A549 (cell line): ENCODE data around the gene BAZ1B. TPM values are rescaled to one million over a fixed set of nuclear protein-coding genes. Genes with fewer than 3 reads are reported as not detected.
"Not testable (repeated sequence)": the region's sequence is repeated elsewhere in the genome, so short reads cannot be mapped to it uniquely, and the experiment has no call there.

ENCODE experiments used
- ATAC-seq, 2 experiments: fragments of 200-7000 bp in 1 of 2; fragments of >200 bp in 1 of 2; cut with Nextera tagmentation in 1 of 2; cut with Tn5 transposase in 1 of 2; 3 replicates each; pipeline versions ENCODE4 v1.8.0 to v1.9.1; 2018 to 2020; ENCODE audit warnings: mild to moderate bottlenecking in 1 of 2, moderate library complexity in 1 of 2
- CTCF ChIA-PET: fragments of 300-600 bp; sonication (Branson Sonifier 250); formaldehyde crosslinking; extraction: SDS; loops from one replicate; lab custom pipeline; 2021; ENCODE audit warnings: antibody characterized with exemption, inconsistent platforms; lab: Yijun Ruan, JAX
- POLR2A ChIA-PET: fragments of 350-600 bp; formaldehyde crosslinking; extraction: SDS; loops from one replicate; lab custom pipeline; 2021; ENCODE audit warnings: antibody characterized with exemption, inconsistent platforms; lab: Yijun Ruan, JAX
- DNase-seq, 2 experiments: peaks; one replicate each; pipeline versions ENCODE4 v3.0.0 to v3.0.0-alpha.2; 2011 to 2016; ENCODE audit warnings: low read depth in 1 of 2, low spot score in 1 of 2
- FAIRE-seq: peaks from 2 replicates; lab custom pipeline; 2011; peaks lifted over from hg19 to GRCh38; lab: Jason Lieb, UNC
- H3K27ac ChIP-seq, 2 experiments: fragments of >200 bp; sonication (Bioruptor Twin); formaldehyde crosslinking; 3 replicates each; pipeline ENCODE4 v1.5.1; 2016 to 2017
- H3K4me1 ChIP-seq: fragments of >200 bp; sonication (Bioruptor Twin); formaldehyde crosslinking; 3 replicates; pipeline ENCODE4 v1.6.1; 2016
- H3K4me2 ChIP-seq: fragments of >200 bp; sonication (Bioruptor Twin); formaldehyde crosslinking; 3 replicates; pipeline ENCODE4 v1.6.1; 2016
- H3K4me3 ChIP-seq: fragments of >200 bp; sonication (Bioruptor Twin); formaldehyde crosslinking; 3 replicates; pipeline ENCODE4 v1.5.1; 2016
- H3K9me3 ChIP-seq: fragments of >200 bp; sonication (Bioruptor Twin); formaldehyde crosslinking; 3 replicates; pipeline ENCODE4 v1.6.1; 2016
- CEBPB ChIP-seq, 2 experiments: fragments of >200 bp in 1 of 2; sonication (Bioruptor Twin) in 1 of 2; formaldehyde crosslinking in 1 of 2; IDR thresholded peaks; 2 replicates each; pipeline ENCODE4 v1.6.1; 2012 to 2016
- CHD4 ChIP-seq: fragments of 200-600 bp; sonication (generic); IDR thresholded peaks from 2 replicates; pipeline ENCODE4 v1.6.1; 2016; ENCODE audit warnings: antibody characterized with exemption, mild to moderate bottlenecking, borderline replicate concordance
- EHF ChIP-seq: fragments of 250-450 bp; sonication (Bioruptor Pico); IDR thresholded peaks from 2 replicates; pipeline ENCODE4 v1.5.0; 2020; ENCODE audit warnings: mild to moderate bottlenecking
- FOSL2 ChIP-seq, 2 experiments: fragments of 450-650 bp in 1 of 2; fragments of >200 bp in 1 of 2; sonication (Bioruptor Twin) in 1 of 2; formaldehyde crosslinking; IDR thresholded peaks; 2 replicates each; pipeline versions ENCODE4 v1.5.0 to v1.6.1; 2016 to 2020; ENCODE audit warnings: mild to moderate bottlenecking in 1 of 2, moderate library complexity in 1 of 2
- FOXS1 ChIP-seq: fragments of 250-450 bp; sonication (Bioruptor Pico); IDR thresholded peaks from 2 replicates; pipeline ENCODE4 v1.5.0; 2020; ENCODE audit warnings: mild to moderate bottlenecking, moderate library complexity
- GATA3 ChIP-seq: IDR thresholded peaks from 2 replicates; pipeline ENCODE4 v1.6.1; 2012; ENCODE audit warnings: borderline replicate concordance
- HOXA7 ChIP-seq: fragments of 250-450 bp; sonication (Bioruptor Pico); IDR thresholded peaks from 2 replicates; pipeline ENCODE4 v1.5.0; 2020; ENCODE audit warnings: mild to moderate bottlenecking, moderate library complexity
- HOXB13 ChIP-seq: fragments of 250-450 bp; sonication (Bioruptor Pico); IDR thresholded peaks from 2 replicates; pipeline ENCODE4 v1.5.0; 2020; ENCODE audit warnings: low read depth, mild to moderate bottlenecking, moderate library complexity
- HOXB5 ChIP-seq: fragments of 250-450 bp; sonication (Bioruptor Pico); IDR thresholded peaks from 2 replicates; pipeline ENCODE4 v1.5.0; 2020; ENCODE audit warnings: mild to moderate bottlenecking, moderate library complexity
- JUNB ChIP-seq: fragments of >200 bp; sonication (Bioruptor Twin); formaldehyde crosslinking; IDR thresholded peaks from 2 replicates; pipeline ENCODE4 v1.6.1; 2016
- MAFK ChIP-seq: fragments of 450-650 bp; IDR thresholded peaks from 2 replicates; pipeline ENCODE4 v1.6.1; 2014; ENCODE audit not compliant: partially characterized antibody
- NFE2L2 ChIP-seq: fragments of 150-350 bp; conservative IDR thresholded peaks from 2 replicates; pipeline ENCODE4 v1.6.1; 2014; ENCODE audit warnings: low read length
- NPAS2 ChIP-seq: fragments of 250-450 bp; sonication (Bioruptor Pico); IDR thresholded peaks from 2 replicates; pipeline ENCODE4 v1.8.0; 2022; ENCODE audit warnings: mild to moderate bottlenecking, moderate library complexity, borderline replicate concordance
- NR3C1 ChIP-seq: fragments of >200 bp; sonication (Bioruptor Twin); formaldehyde crosslinking; IDR thresholded peaks from 3 replicates; pipeline ENCODE4 v1.6.1; 2017
- PHF8 ChIP-seq: fragments of 200-600 bp; sonication (generic); IDR thresholded peaks from 2 replicates; pipeline ENCODE4 v1.6.1; 2016; ENCODE audit warnings: low read depth, mild to moderate bottlenecking, antibody characterized with exemption, moderate library complexity, borderline replicate concordance
- POLR2A ChIP-seq: IDR thresholded peaks from 2 replicates; pipeline ENCODE4 v1.6.1; 2012; ENCODE audit warnings: mild to moderate bottlenecking, low read length
- RARB ChIP-seq: fragments of 250-450 bp; sonication (Bioruptor Pico); IDR thresholded peaks from 2 replicates; pipeline ENCODE4 v1.8.0; 2021; ENCODE audit warnings: mild to moderate bottlenecking, moderate library complexity
- RCOR1 ChIP-seq: fragments of 150-350 bp; IDR thresholded peaks from 2 replicates; pipeline ENCODE4 v1.6.1; 2014; ENCODE audit warnings: antibody characterized with exemption, low read length, low read depth
- RFX5 ChIP-seq: fragments of 450-650 bp; IDR thresholded peaks from 2 replicates; pipeline ENCODE4 v1.7.1; 2014; ENCODE audit warnings: antibody characterized with exemption, mild to moderate bottlenecking, moderate library complexity
- RNF2 ChIP-seq: fragments of 200-600 bp; sonication (generic); IDR thresholded peaks from 2 replicates; pipeline ENCODE4 v1.6.1; 2016; ENCODE audit warnings: low read depth, mild to moderate bottlenecking, antibody characterized with exemption, moderate library complexity, borderline replicate concordance
- SREBF2 ChIP-seq: fragments of 450-650 bp; IDR thresholded peaks from 2 replicates; pipeline ENCODE4 v1.6.1; 2014; ENCODE audit warnings: mild to moderate bottlenecking, moderate library complexity
- TFCP2L1 ChIP-seq: fragments of 250-450 bp; sonication (Bioruptor Pico); IDR thresholded peaks from 2 replicates; pipeline ENCODE4 v1.5.0; 2021; ENCODE audit warnings: mild to moderate bottlenecking
- ZC3H11A ChIP-seq: fragments of 450-650 bp; IDR thresholded peaks from 2 replicates; pipeline ENCODE4 v1.6.1; 2014; ENCODE audit warnings: antibody characterized with exemption, mild to moderate bottlenecking
- ZFP36 ChIP-seq: fragments of 450-650 bp; IDR thresholded peaks from 2 replicates; pipeline ENCODE4 v1.6.1; 2014; ENCODE audit warnings: borderline replicate concordance; ENCODE audit not compliant: partially characterized antibody
- WGBS: methylation state at CpG from one replicate; pipeline ENCODE4 v1.1.6; 2017; ENCODE audit errors: missing lambda C conversion rate; 5-methylcytosine and 5-hydroxymethylcytosine counted together
- polyA plus RNA-seq, 4 experiments: library from polyadenylated mRNA; depleted of rRNA in 3 of 4; stranded (reverse); fragments of >200 nt; fragmentation: RNase III in 1 of 4; extraction: RNeasy Plus Mini Kit Qiagen cat#74134 plus additional on column Dnase treatment in 1 of 4; gene quantifications; 2 replicates in 3 of 4; 3 replicates in 1 of 4; pipeline ENCODE4 v1.2.3, GENCODE V29; 2011 to 2017
- TF ChIP-seq, protein P1 (sequence below): fragments of >200 bp; sonication (Bioruptor Twin); formaldehyde crosslinking; IDR thresholded peaks from 2 replicates; pipeline ENCODE4 v1.6.1; 2016
- TF ChIP-seq, protein P2 (sequence below): fragments of 250-450 bp; sonication (Bioruptor Pico); IDR thresholded peaks from 2 replicates; pipeline ENCODE4 v1.5.0; 2021; ENCODE audit warnings: mild to moderate bottlenecking, moderate library complexity, borderline replicate concordance
- TF ChIP-seq, protein P3 (sequence below): fragments of >200 bp; sonication (Bioruptor Twin); formaldehyde crosslinking; IDR thresholded peaks from 3 replicates; pipeline ENCODE4 v1.6.1; 2016
- TF ChIP-seq, protein P4 (sequence below): IDR thresholded peaks from 2 replicates; pipeline ENCODE4 v1.6.1; 2012
- TF ChIP-seq, protein P5 (sequence below): fragments of 250-450 bp; sonication (Bioruptor Pico); IDR thresholded peaks from 2 replicates; pipeline ENCODE4 v1.5.0; 2020; ENCODE audit warnings: low read depth, mild to moderate bottlenecking, moderate library complexity

Gene BAZ1B
- polyA plus RNA-seq, 2 of the 4 experiments (the other 2 are of a cell fraction) = 54.8 to 66.8 TPM

DNA sequence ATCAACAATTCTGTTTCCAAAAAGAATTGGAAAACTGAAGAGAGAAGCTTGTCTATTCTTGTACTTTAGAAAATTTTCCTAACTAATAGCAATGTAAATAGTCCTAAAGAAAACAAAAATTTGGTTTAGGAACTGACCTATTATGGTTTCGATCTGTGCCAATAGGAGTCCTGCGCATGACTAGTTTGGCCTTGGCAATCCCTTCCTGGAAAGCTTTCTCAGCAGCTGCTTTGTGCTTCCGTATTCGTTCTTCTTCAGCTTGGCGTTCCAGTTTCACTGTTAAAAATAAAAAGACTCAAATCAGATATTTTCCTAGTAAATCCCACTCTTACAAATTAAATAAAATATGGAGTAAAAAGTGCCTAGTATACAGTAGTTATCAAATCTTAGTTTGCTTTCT, 51.9 kb downstream of the BAZ1B start:
- 96% methylated on average over 5 of the region's 5 CpGs for WGBS

DNA sequence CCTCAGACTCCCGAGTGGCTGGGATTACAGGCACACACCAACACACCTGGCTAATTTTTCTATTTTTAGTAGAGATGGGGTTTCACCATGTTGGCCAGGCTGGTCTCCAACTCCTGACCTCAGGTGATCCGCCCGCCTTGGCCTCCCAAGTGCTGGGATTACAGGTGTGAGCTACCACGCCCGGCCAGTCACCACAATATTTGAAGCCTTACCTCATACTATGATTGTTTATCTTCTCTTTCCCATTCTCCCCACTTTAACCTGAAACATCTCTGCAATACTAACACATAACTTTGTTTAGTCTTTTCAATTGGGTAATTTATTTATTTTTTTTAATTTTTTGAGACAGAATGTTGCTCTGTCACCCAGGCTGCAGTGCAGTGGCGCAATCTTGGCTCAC, 55.0 kb downstream of the BAZ1B start:
- 95% methylated on average over 6 of the region's 6 CpGs for WGBS

More for the DNA sequence above, 51.9 kb downstream of the BAZ1B start:
- Histone ChIP-seq H3K4me1 (no peaks in the 10 kb centered on the region), H3K9me3 (no peaks in the 10 kb centered on the region)
- ChIA-PET CTCF (interaction anchor here (0.9 to 1.5 kb wide), 2 partner anchors 18 to 21 kb away, joined by 3 to 14 read pairs; no protein-coding TSS in a partner anchor), POLR2A (no interaction called here)
- ATAC-seq = no peak
- FAIRE-seq = no peak
- DNase-seq = no peak
- no peak for TF ChIP-seq POLR2A
- no peak for TF ChIP-seq NR3C1
- TF ChIP-seq RCOR1 = no peak
- no peak for TF ChIP-seq CEBPB (IDR thresholded peaks at IDR 0.05)
- TF ChIP-seq NFE2L2 = no peak
- TF ChIP-seq HOXA7 (CRISPR knock-in tag) = no peak
- TF ChIP-seq JUNB = 0 out of 2 replicates have a peak, but pooled peaks have one; percentile 2
- TF ChIP-seq, all 56 proteins: peak for 1
- H3K4me2 ChIP-seq = no peak overlapping the region
- no peak overlapping the region for H3K27ac ChIP-seq
- no peak overlapping the region for H3K4me3 ChIP-seq

DNA sequence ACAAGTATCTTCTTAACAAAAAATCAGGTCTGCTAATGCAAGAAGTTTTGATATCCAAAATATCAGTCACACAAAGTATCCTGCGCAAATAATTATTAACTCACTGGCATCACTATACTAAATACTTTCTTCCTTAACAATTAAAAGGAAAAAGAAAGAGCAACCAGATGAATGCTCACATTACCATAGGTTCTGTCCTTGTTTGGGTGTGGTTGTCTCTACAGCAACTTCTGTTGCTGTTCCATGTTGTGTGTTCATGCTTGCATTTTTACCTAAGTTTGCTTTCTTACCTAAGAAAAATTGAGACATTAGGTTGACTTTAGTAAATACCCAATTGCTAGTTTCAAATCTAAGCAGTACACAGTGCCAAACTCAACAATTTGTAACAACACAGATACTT, 56.0 kb downstream of the BAZ1B start:
- WGBS = 96% methylated on average over 1 of the region's 1 CpG
- ChIA-PET POLR2A (no interaction called here), CTCF (interaction anchor here (1.7 to 1.8 kb wide), 2 partner anchors 14 to 18 kb away, joined by 3 to 10 read pairs; no protein-coding TSS in a partner anchor)

More for the DNA sequence above, 55.0 kb downstream of the BAZ1B start:
- not testable (repeated sequence) for H3K27ac ChIP-seq, FAIRE-seq, H3K4me2 ChIP-seq, H3K4me3 ChIP-seq, DNase-seq
- CTCF ChIA-PET = interaction anchor here (1.0 to 2.0 kb wide), 2 partner anchors 15 to 54 kb away, joined by 3 to 9 read pairs; no protein-coding TSS in a partner anchor
- TF ChIP-seq CEBPB (IDR thresholded peaks at IDR 0.05) = peak in 1 of 2 experiments; percentile 26; a peak in 1 of 4 replicates
- TF ChIP-seq, all 56 proteins: peak for 1; not testable (repeated sequence) for 55
- H3K4me1 ChIP-seq, H3K9me3 ChIP-seq, POLR2A ChIA-PET, ATAC-seq: not testable (repeated sequence)

DNA sequence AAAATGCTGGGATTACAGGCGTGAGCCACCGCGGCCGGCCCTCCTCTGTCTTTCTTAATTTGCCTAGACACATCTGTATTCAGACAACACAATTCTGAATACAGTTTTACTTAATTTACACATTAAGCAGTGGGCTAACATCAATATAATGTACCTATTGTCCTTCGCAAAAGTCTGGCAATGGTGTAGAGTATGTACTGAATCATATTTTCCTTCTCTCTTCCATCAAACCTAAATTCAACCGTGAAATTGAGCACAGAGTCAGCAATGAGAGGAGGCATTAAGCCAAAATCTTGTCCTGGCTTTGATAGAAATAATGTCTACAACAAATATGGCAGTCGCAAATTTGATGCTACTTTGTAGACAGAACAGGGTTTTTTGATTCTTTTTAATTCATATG, 58.1 kb downstream of the BAZ1B start:
- DNase-seq (no peak), ATAC-seq (no peak), FAIRE-seq (no peak)
- Histone ChIP-seq H3K27ac (no peak overlapping the region), H3K4me3 (no peak overlapping the region), H3K4me1 (no peaks in the 10 kb centered on the region), H3K4me2 (no peak overlapping the region), H3K9me3 (no peaks in the 10 kb centered on the region)
- TF ChIP-seq, protein P1, sequence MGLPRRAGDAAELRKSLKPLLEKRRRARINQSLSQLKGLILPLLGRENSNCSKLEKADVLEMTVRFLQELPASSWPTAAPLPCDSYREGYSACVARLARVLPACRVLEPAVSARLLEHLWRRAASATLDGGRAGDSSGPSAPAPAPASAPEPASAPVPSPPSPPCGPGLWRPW = no peak
- TF ChIP-seq RCOR1 (no peak), MAFK (no peak), ZC3H11A (no peak), TFCP2L1 (CRISPR knock-in tag) (no peak), RARB (CRISPR knock-in tag) (no peak), HOXB5 (CRISPR knock-in tag) (no peak), RFX5 (no peak), NFE2L2 (no peak), ZFP36 (no peak), FOXS1 (CRISPR knock-in tag) (no peak)
- TF ChIP-seq, protein P2, sequence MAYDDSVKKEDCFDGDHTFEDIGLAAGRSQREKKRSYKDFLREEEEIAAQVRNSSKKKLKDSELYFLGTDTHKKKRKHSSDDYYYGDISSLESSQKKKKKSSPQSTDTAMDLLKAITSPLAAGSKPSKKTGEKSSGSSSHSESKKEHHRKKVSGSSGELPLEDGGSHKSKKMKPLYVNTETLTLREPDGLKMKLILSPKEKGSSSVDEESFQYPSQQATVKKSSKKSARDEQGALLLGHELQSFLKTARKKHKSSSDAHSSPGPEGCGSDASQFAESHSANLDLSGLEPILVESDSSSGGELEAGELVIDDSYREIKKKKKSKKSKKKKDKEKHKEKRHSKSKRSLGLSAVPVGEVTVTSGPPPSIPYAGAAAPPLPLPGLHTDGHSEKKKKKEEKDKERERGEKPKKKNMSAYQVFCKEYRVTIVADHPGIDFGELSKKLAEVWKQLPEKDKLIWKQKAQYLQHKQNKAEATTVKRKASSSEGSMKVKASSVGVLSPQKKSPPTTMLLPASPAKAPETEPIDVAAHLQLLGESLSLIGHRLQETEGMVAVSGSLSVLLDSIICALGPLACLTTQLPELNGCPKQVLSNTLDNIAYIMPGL (CRISPR knock-in tag) = no peak
- TF ChIP-seq, protein P3, sequence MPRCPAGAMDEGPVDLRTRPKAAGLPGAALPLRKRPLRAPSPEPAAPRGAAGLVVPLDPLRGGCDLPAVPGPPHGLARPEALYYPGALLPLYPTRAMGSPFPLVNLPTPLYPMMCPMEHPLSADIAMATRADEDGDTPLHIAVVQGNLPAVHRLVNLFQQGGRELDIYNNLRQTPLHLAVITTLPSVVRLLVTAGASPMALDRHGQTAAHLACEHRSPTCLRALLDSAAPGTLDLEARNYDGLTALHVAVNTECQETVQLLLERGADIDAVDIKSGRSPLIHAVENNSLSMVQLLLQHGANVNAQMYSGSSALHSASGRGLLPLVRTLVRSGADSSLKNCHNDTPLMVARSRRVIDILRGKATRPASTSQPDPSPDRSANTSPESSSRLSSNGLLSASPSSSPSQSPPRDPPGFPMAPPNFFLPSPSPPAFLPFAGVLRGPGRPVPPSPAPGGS = no peak
- ChIA-PET POLR2A (no interaction called here), CTCF (interaction anchor here (2.0 kb wide), 1 partner anchor 12 kb away, joined by 23 read pairs; no protein-coding TSS in a partner anchor)
- WGBS = 96% methylated on average over 7 of the region's 7 CpGs

More for the DNA sequence above, 56.0 kb downstream of the BAZ1B start:
- Histone ChIP-seq H3K4me2 (no peak overlapping the region), H3K27ac (no peak overlapping the region), H3K9me3 (no peaks in the 10 kb centered on the region), H3K4me3 (no peak overlapping the region), H3K4me1 (no peaks in the 10 kb centered on the region)
- no peak for FAIRE-seq
- no peak for ATAC-seq
- DNase-seq = no peak
- TF ChIP-seq CEBPB (IDR thresholded peaks at IDR 0.05) (no peak), RNF2 (no peak), CHD4 (no peak), NR3C1 (no peak), FOSL2 (IDR thresholded peaks at IDR 0.05) (no peak), FOSL2 (CRISPR knock-in tag; IDR thresholded peaks at IDR 0.05) (no peak), TFCP2L1 (CRISPR knock-in tag) (no peak), SREBF2 (no peak), EHF (CRISPR knock-in tag) (no peak), PHF8 (no peak), FOXS1 (CRISPR knock-in tag) (no peak), RARB (CRISPR knock-in tag) (no peak), NPAS2 (CRISPR knock-in tag) (no peak), GATA3 (no peak), HOXB13 (CRISPR knock-in tag) (no peak)
- TF ChIP-seq, protein P4, sequence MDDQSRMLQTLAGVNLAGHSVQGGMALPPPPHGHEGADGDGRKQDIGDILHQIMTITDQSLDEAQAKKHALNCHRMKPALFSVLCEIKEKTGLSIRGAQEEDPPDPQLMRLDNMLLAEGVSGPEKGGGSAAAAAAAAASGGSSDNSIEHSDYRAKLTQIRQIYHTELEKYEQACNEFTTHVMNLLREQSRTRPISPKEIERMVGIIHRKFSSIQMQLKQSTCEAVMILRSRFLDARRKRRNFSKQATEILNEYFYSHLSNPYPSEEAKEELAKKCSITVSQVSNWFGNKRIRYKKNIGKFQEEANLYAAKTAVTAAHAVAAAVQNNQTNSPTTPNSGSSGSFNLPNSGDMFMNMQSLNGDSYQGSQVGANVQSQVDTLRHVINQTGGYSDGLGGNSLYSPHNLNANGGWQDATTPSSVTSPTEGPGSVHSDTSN = no peak
- TF ChIP-seq, protein P5, sequence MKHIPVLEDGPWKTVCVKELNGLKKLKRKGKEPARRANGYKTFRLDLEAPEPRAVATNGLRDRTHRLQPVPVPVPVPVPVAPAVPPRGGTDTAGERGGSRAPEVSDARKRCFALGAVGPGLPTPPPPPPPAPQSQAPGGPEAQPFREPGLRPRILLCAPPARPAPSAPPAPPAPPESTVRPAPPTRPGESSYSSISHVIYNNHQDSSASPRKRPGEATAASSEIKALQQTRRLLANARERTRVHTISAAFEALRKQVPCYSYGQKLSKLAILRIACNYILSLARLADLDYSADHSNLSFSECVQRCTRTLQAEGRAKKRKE (CRISPR knock-in tag) = no peak
